Mucosa of rectum (tissue), 2 donors: ENCODE measurements around the gene PCNX2.

Experiments
- H3K27ac ChIP-seq, 2 donors: one replicate each; pipeline ENCODE4 v1.7.0; 2013; ENCODE audit warnings: inconsistent platforms in 2 of 2, low read depth in 2 of 2, low read length in 2 of 2
- H3K27me3 ChIP-seq, 2 donors: one replicate each; pipeline ENCODE4 v1.7.0; 2013; ENCODE audit warnings: low read length in 2 of 2; ENCODE audit not compliant: control insufficient read depth in 2 of 2, insufficient read depth in 2 of 2
- H3K36me3 ChIP-seq, 2 donors: one replicate each; pipeline ENCODE4 v1.7.0; 2013; ENCODE audit warnings: low read length in 2 of 2; ENCODE audit not compliant: control insufficient read depth in 2 of 2, insufficient read depth in 2 of 2
- H3K4me1 ChIP-seq, 2 donors: one replicate each; pipeline ENCODE4 v1.7.0; 2013; ENCODE audit warnings: low read length in 2 of 2, mild to moderate bottlenecking in 1 of 2; ENCODE audit not compliant: control insufficient read depth in 2 of 2, insufficient read depth in 2 of 2
- H3K4me3 ChIP-seq, 2 donors: one replicate each; pipeline ENCODE4 v1.7.0; 2013; ENCODE audit warnings: low read length in 2 of 2
- H3K9ac ChIP-seq, 2 donors: one replicate each; pipeline ENCODE4 v1.7.0; 2013; ENCODE audit warnings: low read length in 2 of 2, low read depth in 1 of 2, mild to moderate bottlenecking in 1 of 2
- H3K9me3 ChIP-seq, 2 donors: one replicate each; pipeline ENCODE4 v1.7.0; 2013; ENCODE audit warnings: low read length in 2 of 2; ENCODE audit not compliant: control insufficient read depth in 2 of 2
- donor health status: healthy.
- donor health status: Normal muscosa, but diverticular disease.

PCNX2 gene

DNA sequence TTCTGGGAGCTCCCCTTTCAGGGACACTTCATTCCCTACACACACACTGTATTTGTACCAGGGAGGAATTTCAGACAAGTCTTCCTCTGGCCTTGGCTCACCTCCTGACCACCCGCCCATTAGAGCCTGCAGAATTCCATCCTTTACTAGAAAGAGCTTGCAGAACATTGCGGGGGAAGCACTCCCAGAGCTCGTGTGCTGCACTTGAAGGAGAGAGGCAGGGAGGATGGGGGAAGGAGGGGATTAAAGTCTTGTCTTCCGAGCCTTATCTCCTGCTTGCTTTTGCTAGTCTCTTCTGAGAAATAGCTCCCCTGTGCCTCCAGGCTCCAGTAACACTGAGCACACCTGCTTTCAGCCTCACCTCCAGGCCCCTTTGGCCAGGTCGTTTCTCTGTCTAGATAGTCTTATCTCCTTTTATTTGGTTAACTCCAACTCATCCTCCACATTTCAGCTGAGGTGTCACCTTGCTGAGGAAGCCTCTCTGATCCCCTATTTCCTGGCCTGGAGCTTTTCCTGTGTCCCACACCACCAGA is 62.0 kb downstream of the PCNX2 start:
- H3K9me3 ChIP-seq, result no peaks in the 10 kb centered on the region
- H3K27ac ChIP-seq, result no peak overlapping the region
- H3K4me3 ChIP-seq, result no peak overlapping the region
- no peaks in the 10 kb centered on the region for H3K27me3 ChIP-seq
- H3K4me1 ChIP-seq, result no peaks in the 10 kb centered on the region
- no peak overlapping the region for H3K9ac ChIP-seq
- H3K36me3 ChIP-seq, result peaks cover 0 to 3% of the 10 kb centered on the region in 2 donors

GRCh38 chr1:233230011-233230410 is 65.5 kb downstream of the PCNX2 start:
- no peak overlapping the region for H3K4me3 ChIP-seq
- H3K27me3 ChIP-seq, result no peaks in the 10 kb centered on the region
- H3K27ac ChIP-seq, result no peak overlapping the region
- no peaks in the 10 kb centered on the region for H3K4me1 ChIP-seq
- H3K9ac ChIP-seq, result no peak overlapping the region
- H3K36me3 ChIP-seq, result peaks cover 0 to 3% of the 10 kb centered on the region in 2 donors
- no peaks in the 10 kb centered on the region for H3K9me3 ChIP-seq

- H3K9me3 ChIP-seq, result no peaks in the 10 kb centered on the region
- H3K4me1 ChIP-seq, result no peaks in the 10 kb centered on the region
- H3K4me3 ChIP-seq, result no peak overlapping the region
- no peaks in the 10 kb centered on the region for H3K27me3 ChIP-seq
- no peak overlapping the region for H3K9ac ChIP-seq
- no peak overlapping the region for H3K27ac ChIP-seq
- peaks cover 0 to 3% of the 10 kb centered on the region in 2 donors for H3K36me3 ChIP-seq
Measured at GRCh38 chr1:233229288-233229687, 66.2 kb downstream of the PCNX2 start.

DNA sequence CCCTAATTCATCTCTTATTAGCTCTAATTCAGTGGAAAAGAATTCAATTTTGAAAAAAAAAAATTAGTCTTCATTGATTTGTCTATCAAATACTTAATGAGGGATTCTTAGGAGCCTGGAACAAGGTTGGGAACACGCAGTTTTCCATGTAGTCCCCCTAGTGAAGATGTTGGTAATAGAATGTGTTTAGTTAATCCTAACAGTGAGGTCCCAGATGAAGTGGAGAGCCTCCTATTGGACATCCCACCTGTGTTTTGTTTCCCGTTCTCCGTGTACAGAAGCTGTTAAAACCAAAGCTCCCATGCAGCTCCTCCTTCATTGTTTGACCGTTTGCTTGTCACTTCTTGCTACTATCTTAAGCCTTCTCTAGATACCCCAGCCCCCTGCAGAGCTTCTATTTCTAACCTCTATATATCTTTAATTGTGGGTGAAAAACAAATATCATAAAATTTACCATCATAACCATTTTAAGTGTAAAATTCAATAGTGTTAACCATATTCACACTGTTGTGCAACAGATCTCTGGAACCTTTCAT is 67.5 kb downstream of the PCNX2 start:
- Histone ChIP-seq H3K4me1 (no peaks in the 10 kb centered on the region), H3K27ac (no peak overlapping the region), H3K4me3 (no peak overlapping the region), H3K9ac (no peak overlapping the region), H3K36me3 (peaks cover 0 to 3% of the 10 kb centered on the region in 2 donors), H3K9me3 (no peaks in the 10 kb centered on the region), H3K27me3 (no peaks in the 10 kb centered on the region)

DNA sequence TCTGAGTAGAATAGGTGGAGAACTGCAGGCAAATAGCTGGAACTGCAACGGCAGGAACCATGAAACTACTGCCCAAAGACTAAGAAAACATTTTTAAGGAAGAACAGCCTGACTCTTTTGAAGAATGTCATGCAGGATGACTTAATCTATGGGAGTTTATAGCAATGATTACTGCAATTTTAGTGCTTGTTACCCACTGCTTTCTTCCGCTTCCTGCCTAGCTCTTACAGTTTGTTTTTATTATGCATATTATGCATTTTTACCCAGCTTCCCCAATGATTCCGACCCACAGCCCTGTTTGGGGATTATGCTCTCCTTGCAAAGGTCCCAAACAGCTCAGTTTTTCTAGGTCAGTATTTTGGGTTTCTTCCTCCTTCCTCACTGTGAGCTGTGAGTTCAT is 71.2 kb downstream of the PCNX2 start:
- H3K9me3 ChIP-seq, result no peaks in the 10 kb centered on the region
- no peak overlapping the region for H3K27ac ChIP-seq
- no peaks in the 10 kb centered on the region for H3K27me3 ChIP-seq
- peaks cover 0 to 2% of the 10 kb centered on the region in 2 donors for H3K36me3 ChIP-seq
- H3K4me1 ChIP-seq, result no peaks in the 10 kb centered on the region
- H3K4me3 ChIP-seq, result no peak overlapping the region
- no peak overlapping the region for H3K9ac ChIP-seq

DNA sequence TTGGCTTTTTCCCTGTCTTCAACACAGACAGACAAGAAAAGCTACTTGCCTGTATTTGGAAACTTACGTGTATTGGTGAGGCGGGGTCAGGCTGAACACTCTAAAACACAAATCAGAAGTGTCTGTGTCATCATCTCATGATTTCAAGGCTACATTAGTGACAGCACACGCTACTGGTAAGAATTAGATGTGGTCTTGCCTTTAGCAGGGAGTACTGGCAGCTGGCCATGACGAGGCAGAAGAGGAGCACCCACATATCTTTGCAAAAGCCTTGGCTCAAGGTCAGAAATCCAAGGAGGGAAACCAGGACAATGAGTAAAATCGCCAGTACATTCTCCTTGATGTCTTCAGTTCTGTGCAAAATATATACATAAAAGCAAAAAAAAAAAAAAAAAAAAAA is 77.7 kb downstream of the PCNX2 start:
- Histone ChIP-seq H3K9me3 (no peaks in the 10 kb centered on the region), H3K4me1 (no peaks in the 10 kb centered on the region), H3K4me3 (no peak overlapping the region)

GRCh38 chr1:233216009-233216408 is 79.5 kb downstream of the PCNX2 start:
- H3K36me3 ChIP-seq, result no peaks in the 10 kb centered on the region
- H3K9ac ChIP-seq, result no peak overlapping the region
- H3K27ac ChIP-seq, result no peak overlapping the region
- no peaks in the 10 kb centered on the region for H3K9me3 ChIP-seq
- H3K4me1 ChIP-seq, result no peaks in the 10 kb centered on the region
- H3K27me3 ChIP-seq, result no peaks in the 10 kb centered on the region
- H3K4me3 ChIP-seq, result no peak overlapping the region

More for the DNA sequence above, 77.7 kb downstream of the PCNX2 start:
- Histone ChIP-seq H3K27me3 (no peaks in the 10 kb centered on the region), H3K9ac (no peak overlapping the region), H3K27ac (no peak overlapping the region), H3K36me3 (no peaks in the 10 kb centered on the region)

DNA sequence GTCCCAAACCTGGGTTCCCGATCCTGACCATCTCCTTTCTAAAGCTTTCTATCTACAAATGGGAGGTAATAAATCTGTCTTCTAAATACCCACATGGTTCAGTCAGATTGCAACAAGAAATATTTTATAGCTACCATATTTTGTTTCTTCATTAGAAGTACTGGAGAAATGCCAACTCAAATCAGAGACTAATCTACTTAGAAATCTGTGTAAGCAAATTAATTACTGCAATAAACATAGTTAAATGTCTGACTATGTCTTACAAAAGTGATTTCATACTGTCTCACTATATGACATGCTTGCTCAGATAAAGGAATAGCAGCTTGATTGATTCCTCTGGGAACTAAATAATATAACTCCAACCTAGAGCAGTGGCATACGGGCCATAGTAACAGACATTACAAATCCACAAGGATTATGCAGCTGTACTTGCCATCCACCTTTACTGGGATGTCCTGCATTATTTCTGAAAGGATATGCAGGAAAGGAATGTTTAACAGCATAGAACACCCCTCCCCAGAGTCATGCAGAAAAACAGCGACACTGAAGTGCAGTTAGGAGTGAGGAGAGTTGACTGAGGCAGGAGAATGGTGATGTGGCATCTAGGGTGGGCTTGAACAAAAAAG is 80.3 kb downstream of the PCNX2 start:
- no peak overlapping the region for H3K9ac ChIP-seq
- no peaks in the 10 kb centered on the region for H3K4me1 ChIP-seq
- H3K36me3 ChIP-seq, result no peaks in the 10 kb centered on the region
- H3K4me3 ChIP-seq, result no peak overlapping the region
- H3K9me3 ChIP-seq, result no peaks in the 10 kb centered on the region
- no peaks in the 10 kb centered on the region for H3K27me3 ChIP-seq
- H3K27ac ChIP-seq, result no peak overlapping the region

GRCh38 chr1:233211595-233211994 is 83.9 kb downstream of the PCNX2 start:
- no peak overlapping the region for H3K4me3 ChIP-seq
- H3K36me3 ChIP-seq, result no peaks in the 10 kb centered on the region
- H3K4me1 ChIP-seq, result no peaks in the 10 kb centered on the region
- H3K27me3 ChIP-seq, result no peaks in the 10 kb centered on the region
- H3K9me3 ChIP-seq, result no peaks in the 10 kb centered on the region
- H3K9ac ChIP-seq, result no peak overlapping the region
- no peak overlapping the region for H3K27ac ChIP-seq

DNA sequence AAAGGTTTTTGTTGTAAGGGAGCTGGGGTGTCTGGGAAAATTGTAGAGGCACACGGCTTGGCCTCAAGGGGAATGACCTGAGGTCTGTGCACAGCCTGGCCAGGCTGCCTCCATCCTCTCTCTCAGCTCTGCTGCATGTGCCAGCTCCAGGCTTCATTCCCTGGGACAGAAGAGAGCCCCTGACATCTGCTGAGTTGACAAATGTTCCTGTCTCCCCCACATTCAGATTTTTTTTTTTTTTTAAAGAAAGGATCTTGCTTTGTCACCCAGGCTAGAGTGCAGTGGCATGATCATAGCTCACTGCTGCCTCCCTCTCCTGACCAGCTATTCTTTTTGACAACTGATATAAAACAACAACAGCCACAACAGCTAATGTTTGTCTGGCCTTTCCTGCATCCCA is 84.4 kb downstream of the PCNX2 start:
- Histone ChIP-seq H3K36me3 (no peaks in the 10 kb centered on the region), H3K4me3 (no peak overlapping the region), H3K27ac (no peak overlapping the region), H3K4me1 (no peaks in the 10 kb centered on the region), H3K9me3 (no peaks in the 10 kb centered on the region), H3K9ac (no peak overlapping the region), H3K27me3 (no peaks in the 10 kb centered on the region)
